Trophoblast cell (in vitro differentiated cells and primary cell): ENCODE data around the gene COL11A2.
"Not testable (repeated sequence)": the region's sequence is repeated elsewhere in the genome, so short reads cannot be mapped to it uniquely, and the experiment has no call there.

ENCODE experiments used
- DNase-seq, 2 donors: peaks; one replicate each; pipeline ENCODE4 v3.0.0-alpha.2; 2016
- H2AFZ ChIP-seq: 2 replicates; pipeline ENCODE4 v1.6.1; 2013; ENCODE audit warnings: low read length, moderate library complexity, mild to moderate bottlenecking; ENCODE audit not compliant: insufficient read depth, poor library complexity
- H2AK5ac ChIP-seq: 2 replicates; pipeline ENCODE4 v1.6.1; 2013; ENCODE audit warnings: mild to moderate bottlenecking, low read length
- H2BK120ac ChIP-seq: 2 replicates; pipeline ENCODE4 v1.6.1; 2013; ENCODE audit warnings: low read length, mild to moderate bottlenecking, moderate library complexity; ENCODE audit not compliant: insufficient read depth, poor library complexity
- H2BK12ac ChIP-seq: 2 replicates; pipeline ENCODE4 v1.6.1; 2013; ENCODE audit warnings: mild to moderate bottlenecking, low read length, moderate library complexity
- H2BK5ac ChIP-seq: 2 replicates; pipeline ENCODE4 v1.6.1; 2013; ENCODE audit warnings: low read length, low read depth, moderate library complexity, mild to moderate bottlenecking; ENCODE audit not compliant: poor library complexity
- H3K14ac ChIP-seq: 2 replicates; pipeline ENCODE4 v1.6.1; 2013; ENCODE audit warnings: mild to moderate bottlenecking, low read length
- H3K18ac ChIP-seq: 2 replicates; pipeline ENCODE4 v1.6.1; 2013; ENCODE audit warnings: mild to moderate bottlenecking, low read length
- H3K23ac ChIP-seq: 2 replicates; pipeline ENCODE4 v1.6.1; 2013; ENCODE audit warnings: low read length
- H3K27ac ChIP-seq: 2 replicates; pipeline ENCODE4 v1.5.1; 2013; ENCODE audit warnings: low read depth, mild to moderate bottlenecking, inconsistent platforms, low read length, moderate library complexity
- H3K27me3 ChIP-seq: 2 replicates; pipeline ENCODE4 v1.6.1; 2013; ENCODE audit warnings: inconsistent platforms, mild to moderate bottlenecking, low read length, moderate library complexity; ENCODE audit not compliant: insufficient read depth
- H3K36me3 ChIP-seq, 2 experiments: 1 replicate in 1 of 2; 2 replicates in 1 of 2; pipeline ENCODE4 v1.6.1; 2013; ENCODE audit warnings: low read length in 2 of 2, mild to moderate bottlenecking in 2 of 2, moderate library complexity in 1 of 2; ENCODE audit not compliant: insufficient read depth in 2 of 2, control insufficient read depth in 1 of 2
- H3K4ac ChIP-seq: 2 replicates; pipeline ENCODE4 v1.6.1; 2013; ENCODE audit warnings: low read depth, mild to moderate bottlenecking, low read length, moderate library complexity
- H3K4me1 ChIP-seq, 2 experiments: 1 replicate in 1 of 2; 2 replicates in 1 of 2; pipeline ENCODE4 v1.6.1; 2013; ENCODE audit warnings: low read length in 2 of 2, mild to moderate bottlenecking in 2 of 2, moderate library complexity in 1 of 2; ENCODE audit not compliant: insufficient read depth in 2 of 2, control insufficient read depth in 1 of 2
- H3K4me2 ChIP-seq: 2 replicates; pipeline ENCODE4 v1.6.1; 2013; ENCODE audit warnings: inconsistent platforms, mild to moderate bottlenecking, low read length, moderate library complexity
- H3K4me3 ChIP-seq: 2 replicates; pipeline ENCODE4 v1.5.1; 2013; ENCODE audit warnings: mild to moderate bottlenecking, low read depth, low read length, inconsistent platforms
- H3K79me1 ChIP-seq: one replicate; pipeline ENCODE4 v1.6.1; 2013; ENCODE audit warnings: low read length
- H3K79me2 ChIP-seq: 2 replicates; pipeline ENCODE4 v1.6.1; 2013; ENCODE audit warnings: low read length, mild to moderate bottlenecking; ENCODE audit not compliant: control insufficient read depth, insufficient read depth, poor library complexity
- H3K9ac ChIP-seq: 2 replicates; pipeline ENCODE4 v1.6.1; 2013; ENCODE audit warnings: mild to moderate bottlenecking, low read length
- H3K9me3 ChIP-seq: 2 replicates; pipeline ENCODE4 v1.6.1; 2013; ENCODE audit warnings: low read depth, mild to moderate bottlenecking, control low read depth, inconsistent platforms, low read length; ENCODE audit not compliant: insufficient read depth
- H4K12ac ChIP-seq: 2 replicates; pipeline ENCODE4 v1.6.1; 2013; ENCODE audit warnings: low read depth, mild to moderate bottlenecking, low read length, moderate library complexity
- H4K8ac ChIP-seq: 2 replicates; pipeline ENCODE4 v1.6.1; 2013; ENCODE audit warnings: low read depth, mild to moderate bottlenecking, low read length, moderate library complexity
- H4K91ac ChIP-seq: one replicate; pipeline ENCODE4 v1.6.1; 2013; ENCODE audit warnings: low read depth, mild to moderate bottlenecking, low read length, moderate library complexity
- WGBS: extraction: QIAGEN DNeasy Blood & Tissue Kit; methylation state at CpG from one replicate; pipeline ENCODE4 v1.1.7; 2013; ENCODE audit warnings: missing lambda C conversion rate; ENCODE audit not compliant: insufficient read length, insufficient coverage; ENCODE audit errors: extremely low coverage; 5-methylcytosine and 5-hydroxymethylcytosine counted together

The COL11A2 gene

GRCh38 chr6:33236328-33236727, 44.1 kb upstream of the COL11A2 start:
- Histone ChIP-seq H4K12ac (no peak overlapping the region), H2BK5ac (no peak overlapping the region), H2AK5ac (no peak overlapping the region), H3K79me2 (no peaks in the 10 kb centered on the region), H3K23ac (no peak overlapping the region), H3K27ac (no peak overlapping the region), H3K4me1 (peaks cover 4 to 5% of the 10 kb centered on the region in 2 experiments), H2AFZ (no peak overlapping the region), H3K9me3 (no peaks in the 10 kb centered on the region), H3K18ac (no peak overlapping the region), H2BK120ac (no peak overlapping the region), H3K79me1 (no peaks in the 10 kb centered on the region), H3K36me3 (no peaks in the 10 kb centered on the region), H3K9ac (no peak overlapping the region), H4K8ac (no peak overlapping the region), H3K4me2 (no peak overlapping the region), H4K91ac (no peak overlapping the region), H3K4ac (no peak overlapping the region), H3K27me3 (no peaks in the 10 kb centered on the region), H3K14ac (no peak overlapping the region), H3K4me3 (no peak overlapping the region), H2BK12ac (no peak overlapping the region)
- no peak for DNase-seq

DNA sequence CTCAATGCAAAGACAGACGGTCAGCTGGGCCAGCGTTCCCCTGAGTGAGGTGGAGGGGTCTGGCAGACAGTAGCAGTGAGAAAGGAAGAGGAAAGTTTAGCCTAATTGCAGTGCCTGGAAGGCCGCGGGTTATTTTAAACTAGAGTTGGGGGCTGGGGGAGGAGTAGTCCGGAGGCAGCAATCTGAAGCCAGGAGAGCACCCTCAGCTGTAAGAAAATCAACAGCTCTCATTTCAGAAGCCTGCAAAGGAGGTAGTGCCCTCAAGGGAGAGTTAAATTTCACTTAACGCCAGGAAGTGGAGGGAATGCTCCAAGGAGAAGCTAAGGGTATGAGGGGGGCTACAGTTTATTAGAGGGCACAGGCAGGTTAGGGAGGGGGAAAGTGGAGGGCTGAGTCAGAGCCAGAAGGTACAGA, 43.0 kb upstream of the COL11A2 start:
- Histone ChIP-seq H2AFZ (no peak overlapping the region), H3K23ac (no peak overlapping the region), H3K4me3 (no peak overlapping the region), H3K9me3 (no peaks in the 10 kb centered on the region), H3K4ac (no peak overlapping the region), H3K79me1 (no peaks in the 10 kb centered on the region), H3K9ac (no peak overlapping the region), H3K27me3 (no peaks in the 10 kb centered on the region), H2AK5ac (no peak overlapping the region), H2BK5ac (no peak overlapping the region), H2BK12ac (no peak overlapping the region), H3K4me1 (peaks cover 4 to 5% of the 10 kb centered on the region in 2 experiments), H3K4me2 (no peak overlapping the region), H3K18ac (no peak overlapping the region), H3K36me3 (no peaks in the 10 kb centered on the region), H2BK120ac (no peak overlapping the region), H4K8ac (no peak overlapping the region), H3K27ac (no peak overlapping the region), H3K14ac (no peak overlapping the region), H3K79me2 (no peaks in the 10 kb centered on the region), H4K91ac (no peak overlapping the region), H4K12ac (no peak overlapping the region)
- no CpG with 5 or more reads among the region's 6 CpGs for WGBS
- DNase-seq: no peak

DNA sequence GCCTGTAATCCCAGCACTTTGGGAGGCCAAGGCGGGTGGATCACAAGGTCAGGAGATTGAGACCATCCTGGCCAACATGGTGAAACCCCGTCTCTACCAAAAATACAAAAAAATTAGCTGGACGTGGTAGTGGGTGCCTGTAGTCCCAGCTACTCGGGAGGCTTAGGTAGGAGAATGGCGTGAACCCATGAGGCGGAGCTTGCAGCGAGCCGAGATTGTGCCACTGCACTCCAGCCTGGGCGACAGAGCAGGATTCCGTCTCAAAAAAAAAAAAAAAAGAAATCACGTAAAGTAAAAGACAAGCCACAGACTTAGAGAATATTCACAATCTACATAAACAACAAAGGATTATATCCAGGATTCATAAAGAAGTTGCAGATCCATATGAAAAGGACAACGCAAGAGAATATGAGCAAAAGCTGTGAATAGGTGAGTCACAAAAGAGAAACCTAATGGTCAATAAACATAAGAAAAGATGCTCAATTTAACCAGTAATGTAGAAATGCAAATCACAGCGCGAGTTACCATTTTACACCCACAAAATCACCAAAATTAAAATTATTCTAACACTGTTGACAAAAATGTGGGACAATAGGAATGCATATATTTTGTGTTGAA, 34.3 kb upstream of the COL11A2 start:
- H3K79me1 ChIP-seq, H2AFZ ChIP-seq, H3K9ac ChIP-seq, H3K27ac ChIP-seq, H4K12ac ChIP-seq, H2BK5ac ChIP-seq, H2BK12ac ChIP-seq, H3K4me2 ChIP-seq, H4K8ac ChIP-seq, H3K23ac ChIP-seq, H3K4me3 ChIP-seq, H3K27me3 ChIP-seq, H3K79me2 ChIP-seq, H2AK5ac ChIP-seq, DNase-seq, H4K91ac ChIP-seq, H2BK120ac ChIP-seq, H3K9me3 ChIP-seq, H3K18ac ChIP-seq, H3K36me3 ChIP-seq, H3K14ac ChIP-seq, H3K4me1 ChIP-seq, H3K4ac ChIP-seq: not testable (repeated sequence)
- WGBS: no CpG with 5 or more reads among the region's 14 CpGs

DNA sequence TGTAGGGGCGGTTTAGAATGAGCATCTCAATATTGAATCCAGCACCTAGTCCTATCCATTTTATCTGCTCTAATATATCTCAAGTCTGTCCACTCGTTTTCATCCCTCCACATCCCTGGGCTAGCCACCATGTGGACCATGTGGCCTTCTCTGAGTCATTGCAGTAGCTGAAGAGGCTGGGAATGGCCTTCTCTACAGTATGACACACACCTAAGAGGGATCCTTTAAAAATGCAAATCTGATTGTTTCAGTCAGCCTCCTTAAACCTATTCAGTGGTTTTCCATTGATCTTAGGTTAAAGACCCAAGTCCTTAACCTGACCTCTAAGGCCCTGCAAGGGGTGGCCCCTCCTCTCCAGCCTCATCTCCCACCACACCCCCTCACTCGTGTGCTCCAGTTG, 25.4 kb upstream of the COL11A2 start:
- no peak overlapping the region for H3K27ac ChIP-seq
- no peaks in the 10 kb centered on the region for H3K79me1 ChIP-seq
- no CpG with 5 or more reads among the region's 3 CpGs for WGBS
- H3K36me3 ChIP-seq: no peaks in the 10 kb centered on the region
- H3K14ac ChIP-seq: no peak overlapping the region
- H3K4me2 ChIP-seq: no peak overlapping the region
- H2AFZ ChIP-seq: no peak overlapping the region
- H3K4me3 ChIP-seq: no peak overlapping the region
- peaks cover 17% of the 10 kb centered on the region for H3K27me3 ChIP-seq
- no peak overlapping the region for H2BK5ac ChIP-seq
- H3K4ac ChIP-seq: no peak overlapping the region
- no peak for DNase-seq
- H4K8ac ChIP-seq: no peak overlapping the region
- no peak overlapping the region for H2BK120ac ChIP-seq
- no peak overlapping the region for H4K12ac ChIP-seq
- H4K91ac ChIP-seq: no peak overlapping the region
- H3K9me3 ChIP-seq: peaks cover 3% of the 10 kb centered on the region
- no peak overlapping the region for H3K18ac ChIP-seq
- H3K9ac ChIP-seq: no peak overlapping the region
- H3K4me1 ChIP-seq: peaks cover 4 to 9% of the 10 kb centered on the region in 2 experiments
- no peak overlapping the region for H2AK5ac ChIP-seq
- H2BK12ac ChIP-seq: no peak overlapping the region
- no peaks in the 10 kb centered on the region for H3K79me2 ChIP-seq
- no peak overlapping the region for H3K23ac ChIP-seq
